Activated gamma-delta T cell (primary cell): ENCODE results near the gene MFAP2.
"Not testable (repeated sequence)": the region's sequence is repeated elsewhere in the genome, so short reads cannot be mapped to it uniquely, and the experiment has no call there.

Source experiments
- DNase-seq: peaks from one replicate; lab custom pipeline; 2025; lab: John Stamatoyannopoulos, UW

Gene MFAP2

GRCh38 chr1:16979475-16980327 lies 719 bp downstream of the MFAP2 start:
- no peak for DNase-seq

DNA sequence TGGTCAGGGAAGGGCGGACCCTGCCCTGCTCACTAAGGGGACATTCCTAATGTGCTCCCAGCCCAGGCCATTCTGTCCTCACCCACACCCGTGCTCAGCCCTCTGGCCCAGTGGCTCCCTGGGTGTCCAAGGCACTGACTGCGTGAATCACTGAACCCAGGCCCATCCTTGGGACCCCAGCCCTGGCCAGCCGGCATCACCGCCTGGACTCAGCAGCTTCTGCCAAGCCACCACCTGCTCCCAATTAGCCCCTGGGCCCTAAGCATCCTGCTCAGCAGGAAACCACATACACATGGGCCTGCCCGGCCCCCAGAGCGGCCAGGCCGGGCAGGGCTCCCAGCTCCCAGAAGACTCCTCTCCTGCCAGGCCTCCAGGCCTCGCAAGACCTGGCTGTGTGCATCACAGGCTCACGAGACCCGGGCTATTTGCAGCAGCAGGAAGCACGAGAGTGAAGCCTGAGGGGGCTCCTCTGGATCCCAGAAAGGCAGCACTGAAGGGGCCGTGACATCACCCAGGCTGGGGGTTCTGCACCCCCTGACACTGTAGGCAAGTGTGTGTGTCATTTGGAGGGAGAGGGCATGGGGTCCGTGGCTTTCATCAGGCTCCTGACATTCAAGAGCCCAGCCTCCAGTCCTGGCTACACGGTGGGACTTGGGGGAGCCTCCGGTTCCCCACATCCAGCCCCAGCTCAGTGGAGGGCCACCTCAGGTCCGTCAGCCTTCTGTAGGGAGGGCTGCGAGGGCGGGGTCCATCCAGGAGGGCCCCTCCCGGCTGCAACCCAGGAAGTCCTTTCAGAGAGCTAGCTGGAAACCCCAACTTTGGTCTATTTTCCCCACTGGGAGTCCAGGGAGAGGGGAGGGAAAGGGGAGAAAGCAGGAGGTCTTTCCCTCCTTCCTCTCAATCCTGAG lies 1.6 kb downstream of the MFAP2 start:
- DNase-seq = no peak

DNA sequence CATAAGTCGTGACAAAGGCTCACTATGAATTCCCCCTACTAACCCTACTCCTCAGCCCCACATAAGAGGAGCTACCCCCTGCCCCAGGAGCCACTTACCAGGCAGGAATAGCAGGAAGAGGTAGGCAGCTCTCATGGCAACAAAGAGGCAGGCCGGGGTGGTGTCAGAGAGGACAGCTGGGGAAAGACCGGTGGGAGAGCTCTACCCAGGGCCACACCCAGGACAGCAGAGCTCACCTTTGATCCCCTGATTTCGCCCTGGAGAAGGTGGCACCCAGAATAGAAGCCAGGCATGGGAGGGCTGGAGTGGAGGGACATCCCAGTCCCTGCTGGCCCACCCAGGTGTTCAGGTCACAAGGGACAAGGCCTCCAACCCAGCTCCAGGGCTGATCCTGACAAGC lies 2.3 kb downstream of the MFAP2 start:
- DNase-seq = no peak

DNA sequence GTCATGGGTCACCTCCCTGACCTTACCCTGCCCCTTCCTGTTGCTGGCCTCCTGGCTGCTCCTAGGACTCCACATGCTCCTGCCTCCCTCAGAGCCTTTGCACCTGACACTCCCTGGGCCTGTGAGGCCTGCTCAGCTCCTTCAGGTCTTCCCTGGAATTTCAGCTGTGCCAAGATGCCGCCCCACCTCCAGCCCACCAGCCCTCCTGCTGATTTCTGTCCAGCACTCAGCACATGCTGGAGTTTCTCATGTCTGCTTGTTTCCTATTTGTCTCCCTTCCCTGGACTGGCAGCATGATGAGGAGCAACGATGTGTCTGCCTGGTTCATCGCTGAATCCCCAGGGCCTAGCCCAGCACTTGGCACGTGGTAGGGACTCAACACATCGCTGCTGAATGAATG lies 3.0 kb downstream of the MFAP2 start:
- DNase-seq = no peak

- DNase-seq = no peak
Observed at GRCh38 chr1:16976966-16977365, 3.5 kb downstream of the MFAP2 start.

DNA sequence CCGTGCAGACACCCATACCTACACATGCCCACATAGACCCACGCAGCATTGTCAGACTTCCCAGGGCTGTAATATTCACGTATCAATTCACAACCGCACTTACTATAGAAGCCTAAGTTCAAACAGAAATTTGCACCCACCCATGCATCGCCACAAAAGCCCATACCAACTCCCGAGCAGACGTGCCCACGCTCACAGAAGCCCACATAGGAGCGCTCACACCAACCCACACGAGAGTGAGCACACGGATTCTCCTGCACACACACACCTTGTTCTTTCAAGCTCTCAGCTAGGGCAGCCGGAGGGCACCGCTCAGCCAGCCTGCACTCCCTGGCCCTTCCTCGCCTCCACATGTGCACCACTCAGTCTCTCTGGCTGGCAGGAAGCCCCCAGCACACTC lies 4.6 kb downstream of the MFAP2 start:
- no peak for DNase-seq

GRCh38 chr1:16975211-16975610 lies 5.2 kb downstream of the MFAP2 start:
- no peak for DNase-seq

DNA sequence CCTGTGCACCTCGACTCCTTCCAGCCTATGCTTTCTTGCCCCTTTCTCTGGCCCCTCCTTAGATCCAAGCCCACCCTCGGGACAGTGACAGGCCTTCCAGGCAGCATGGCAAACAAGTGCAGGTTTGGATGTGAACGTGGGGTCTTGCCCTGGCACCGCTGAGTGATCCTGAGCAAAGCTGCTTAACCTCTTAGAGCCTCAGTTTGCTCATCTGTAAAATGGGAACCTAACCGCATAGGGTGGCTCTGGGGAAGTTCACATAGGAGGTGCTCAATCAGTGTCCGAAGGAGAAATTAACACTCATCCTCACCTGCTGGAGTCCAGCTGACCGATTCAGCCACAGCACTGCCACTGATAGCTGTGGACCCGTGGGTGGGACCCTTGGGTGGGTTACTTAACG lies 7.2 kb downstream of the MFAP2 start:
- no peak for DNase-seq

DNA sequence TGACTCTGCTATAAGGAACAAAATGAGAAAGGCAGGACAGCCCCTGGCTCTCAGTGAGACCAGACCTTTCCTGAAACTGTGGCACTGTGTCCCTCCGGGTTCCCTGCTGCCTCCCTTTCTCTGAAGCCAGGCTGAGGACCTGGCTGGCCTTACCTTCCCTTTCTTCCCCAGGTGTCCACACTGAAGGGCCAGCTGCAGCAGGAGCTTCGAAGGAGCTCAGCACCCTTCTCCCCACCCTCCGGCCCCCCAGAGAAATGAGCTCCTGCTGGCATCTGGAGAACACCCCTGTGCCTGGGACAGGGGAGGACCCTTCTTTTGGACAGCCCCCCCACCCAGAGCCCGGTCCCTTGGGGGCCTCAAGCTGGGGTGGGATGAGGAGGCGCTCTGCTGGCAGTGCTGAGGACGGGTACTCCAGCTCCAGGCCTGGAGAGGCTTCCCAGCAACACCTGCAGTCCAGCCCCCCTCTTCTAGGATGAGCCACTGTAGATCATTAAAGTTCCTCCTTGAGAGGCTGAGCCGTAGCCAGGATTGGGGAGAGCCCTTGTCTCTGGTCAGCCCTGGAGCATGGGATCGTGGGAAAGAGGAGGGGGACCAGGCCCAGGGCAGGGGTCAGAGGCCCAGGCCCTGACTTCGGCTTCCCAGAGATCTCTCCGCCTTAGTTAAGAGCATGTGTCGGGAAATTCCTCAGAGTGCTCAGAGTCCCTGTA lies 8.1 kb downstream of the MFAP2 start:
- DNase-seq = no peak

- DNase-seq = no peak
Observed at GRCh38 chr1:16971341-16972188, 8.9 kb downstream of the MFAP2 start.

DNA sequence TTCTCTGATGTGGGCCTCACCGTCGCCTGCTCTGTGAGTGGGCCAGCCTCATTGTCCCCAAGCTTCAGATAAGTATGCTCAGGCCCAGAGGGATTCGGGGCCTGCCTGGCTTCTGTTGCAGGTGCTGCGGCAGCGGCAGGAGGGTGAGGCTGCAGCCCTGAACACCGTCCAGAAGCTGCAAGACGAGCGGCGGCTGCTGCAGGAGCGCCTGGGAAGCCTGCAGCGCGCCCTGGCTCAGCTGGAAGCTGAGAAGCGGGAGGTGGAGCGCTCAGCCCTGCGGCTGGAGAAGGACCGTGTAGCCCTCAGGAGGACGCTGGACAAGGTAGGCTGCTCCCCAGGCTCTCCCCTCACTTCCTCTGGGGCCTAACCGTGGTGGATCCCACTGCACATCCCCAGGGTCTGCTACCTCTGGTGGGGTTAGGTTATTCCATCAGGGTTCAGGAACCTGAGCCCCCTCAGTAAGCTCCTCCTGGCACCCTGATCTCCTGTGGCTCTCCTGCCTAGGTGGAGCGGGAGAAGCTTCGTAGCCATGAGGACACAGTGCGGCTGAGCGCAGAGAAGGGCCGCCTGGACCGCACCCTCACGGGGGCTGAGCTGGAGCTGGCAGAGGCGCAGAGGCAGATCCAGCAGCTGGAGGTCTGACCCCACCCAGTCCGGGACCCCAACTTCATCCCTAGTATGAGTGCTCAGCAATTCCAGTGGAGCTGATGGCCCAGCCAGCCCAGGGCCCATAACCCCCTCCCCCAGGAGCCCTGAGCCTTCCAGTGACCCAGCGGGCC lies 10.1 kb downstream of the MFAP2 start:
- DNase-seq = no peak

DNA sequence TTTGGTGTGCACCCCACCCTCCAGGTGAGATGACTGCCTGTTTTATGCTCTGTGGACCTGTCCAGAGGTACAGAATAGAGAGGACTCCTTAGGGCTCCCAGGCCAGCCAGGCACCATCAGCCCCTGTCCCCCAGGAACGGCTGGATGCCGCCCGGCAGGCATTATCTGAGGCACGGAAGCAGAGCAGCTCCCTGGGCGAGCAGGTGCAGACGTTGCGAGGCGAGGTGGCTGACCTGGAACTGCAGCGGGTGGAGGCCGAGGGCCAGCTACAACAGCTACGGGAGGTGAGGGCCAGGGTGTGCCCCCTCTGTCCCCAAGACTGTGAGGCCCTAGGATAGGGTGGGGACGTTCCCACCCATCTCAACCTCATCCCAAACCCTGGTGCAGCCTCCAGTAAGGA lies 10.8 kb downstream of the MFAP2 start:
- DNase-seq = no peak

GRCh38 chr1:16969057-16969611 lies 11.3 kb downstream of the MFAP2 start:
- DNase-seq = no peak

GRCh38 chr1:16968372-16968771 lies 12.0 kb downstream of the MFAP2 start:
- no peak for DNase-seq

GRCh38 chr1:16967962-16968361 lies 12.5 kb downstream of the MFAP2 start:
- no peak for DNase-seq

GRCh38 chr1:16967095-16967575 lies 13.3 kb downstream of the MFAP2 start:
- DNase-seq = no peak

- DNase-seq = no peak
Observed at GRCh38 chr1:16966282-16966681, 14.1 kb downstream of the MFAP2 start.

- DNase-seq = no peak
Observed at GRCh38 chr1:16965486-16966067, 14.8 kb downstream of the MFAP2 start.

GRCh38 chr1:16964169-16964568 lies 16.3 kb downstream of the MFAP2 start:
- DNase-seq = not testable (repeated sequence)
